ENCODE data around the gene SLCO2A1. TPM values are rescaled to one million over a fixed set of nuclear protein-coding genes. Genes with fewer than 3 reads are reported as not detected.

The SLCO2A1 gene
- polyA plus RNA-seq, 1 donor (not counting 4 experiments of a cell fraction or from before 2014, with no cell fraction given) = 0.80 TPM

DNA sequence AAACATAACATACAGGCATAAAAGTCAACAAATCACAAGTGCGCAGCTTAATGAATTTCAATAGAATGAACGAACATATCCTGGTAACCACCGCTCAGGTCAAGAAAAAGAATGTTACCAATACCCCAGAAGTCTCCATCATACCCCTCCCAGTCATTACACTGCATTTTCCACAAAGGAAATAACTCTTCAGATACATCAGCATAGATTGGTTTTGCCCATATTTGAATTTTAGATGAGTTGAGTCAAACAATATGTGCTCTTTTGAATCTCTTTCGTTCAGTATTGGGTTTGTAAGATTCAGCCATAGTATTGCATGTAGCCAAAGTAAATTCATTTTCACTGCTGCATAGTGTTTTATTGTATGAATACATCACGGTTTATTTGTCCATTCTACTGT is 127.9 kb downstream of the SLCO2A1 start:
- Histone ChIP-seq H3K36me3 (ENCODE audit: control insufficient read depth in 2 of 2, extremely low read depth in 1 of 2, insufficient read depth in 2 of 2, low read length in 2 of 2) (no peaks in the 10 kb centered on the region), H3K4me2 (ENCODE audit: control insufficient read depth, extremely low read depth, insufficient read depth, low read depth, low read length) (no peak overlapping the region), H3K9ac (ENCODE audit: control insufficient read depth, extremely low read depth, insufficient read depth, low read length) (no peak overlapping the region), H3K4me1 (ENCODE audit: control insufficient read depth, extremely low read depth, insufficient read depth, low read length) (no peaks in the 10 kb centered on the region), H3K27me3 (ENCODE audit: control insufficient read depth, extremely low read depth, insufficient read depth, low read length) (peaks cover 10% of the 10 kb centered on the region), H2AFZ (ENCODE audit: control insufficient read depth, low read length) (no peak overlapping the region), H4K20me1 (ENCODE audit: control insufficient read depth, extremely low read depth, insufficient read depth, low read length) (no peaks in the 10 kb centered on the region), H3K9me3 (ENCODE audit: control insufficient read depth, low read depth, low read length) (no peaks in the 10 kb centered on the region), H3K27ac (ENCODE audit: control insufficient read depth, insufficient read depth, low read length) (no peak overlapping the region), H3K4me3 (ENCODE audit: control insufficient read depth in 2 of 3, extremely low read depth in 1 of 3, insufficient read depth in 2 of 3, low read depth in 1 of 3, low read length in 3 of 3) (no peak overlapping the region), H3K9me1 (ENCODE audit: control insufficient read depth, extremely low read depth, insufficient read depth, low read length) (no peaks in the 10 kb centered on the region), H3K79me2 (ENCODE audit: control insufficient read depth, insufficient read depth, low read length) (no peaks in the 10 kb centered on the region)
- DNase-seq (ENCODE audit: low read depth, low spot score) (no peak), FAIRE-seq (no peak)
- no peak for TF ChIP-seq EZH2 (IDR thresholded peaks at IDR 0.05; ENCODE audit: low read length)
- TF ChIP-seq, protein P1, sequence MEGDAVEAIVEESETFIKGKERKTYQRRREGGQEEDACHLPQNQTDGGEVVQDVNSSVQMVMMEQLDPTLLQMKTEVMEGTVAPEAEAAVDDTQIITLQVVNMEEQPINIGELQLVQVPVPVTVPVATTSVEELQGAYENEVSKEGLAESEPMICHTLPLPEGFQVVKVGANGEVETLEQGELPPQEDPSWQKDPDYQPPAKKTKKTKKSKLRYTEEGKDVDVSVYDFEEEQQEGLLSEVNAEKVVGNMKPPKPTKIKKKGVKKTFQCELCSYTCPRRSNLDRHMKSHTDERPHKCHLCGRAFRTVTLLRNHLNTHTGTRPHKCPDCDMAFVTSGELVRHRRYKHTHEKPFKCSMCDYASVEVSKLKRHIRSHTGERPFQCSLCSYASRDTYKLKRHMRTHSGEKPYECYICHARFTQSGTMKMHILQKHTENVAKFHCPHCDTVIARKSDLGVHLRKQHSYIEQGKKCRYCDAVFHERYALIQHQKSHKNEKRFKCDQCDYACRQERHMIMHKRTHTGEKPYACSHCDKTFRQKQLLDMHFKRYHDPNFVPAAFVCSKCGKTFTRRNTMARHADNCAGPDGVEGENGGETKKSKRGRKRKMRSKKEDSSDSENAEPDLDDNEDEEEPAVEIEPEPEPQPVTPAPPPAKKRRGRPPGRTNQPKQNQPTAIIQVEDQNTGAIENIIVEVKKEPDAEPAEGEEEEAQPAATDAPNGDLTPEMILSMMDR (optimal IDR thresholded peaks at IDR 0.05 in 1 of 3, IDR thresholded peaks at IDR 0.05 in 1 of 3, conservative IDR thresholded peaks at IDR 0.05 in 1 of 3; ENCODE audit: extremely low read depth in 1 of 3, insufficient read depth in 2 of 3, low read length in 3 of 3) = no peak
- dilution Hi-C loops (cut with MboI; ENCODE audit: extremely low pct_ligation_motif_present, low sequenced_read_pairs) = no loop called here

DNA sequence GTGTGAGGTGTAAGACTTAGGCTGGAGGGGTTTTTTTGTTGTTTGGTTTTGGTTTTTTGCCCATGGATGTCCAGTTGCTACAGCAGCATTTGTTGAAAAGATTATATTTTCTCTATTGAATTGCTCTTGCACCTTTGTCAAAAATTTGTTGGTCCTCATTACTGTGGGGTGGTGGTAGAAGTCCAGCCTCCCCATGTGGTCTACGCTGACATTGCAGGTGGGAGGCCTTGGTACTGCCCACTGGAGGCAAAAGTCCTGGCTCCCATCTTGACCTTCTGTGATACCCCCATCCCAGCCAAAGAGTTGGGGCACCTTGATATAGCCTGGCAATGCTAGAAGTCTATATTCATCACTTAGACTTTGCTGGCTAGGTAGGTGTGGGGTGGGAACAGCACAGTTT is 128.6 kb downstream of the SLCO2A1 start:
- DNase-seq (ENCODE audit: low read depth, low spot score) (no peak), FAIRE-seq (no peak)
- Histone ChIP-seq H2AFZ (ENCODE audit: control insufficient read depth, low read length) (no peak overlapping the region), H3K27ac (ENCODE audit: control insufficient read depth, insufficient read depth, low read length) (no peak overlapping the region), H3K4me3 (ENCODE audit: control insufficient read depth in 2 of 3, extremely low read depth in 1 of 3, insufficient read depth in 2 of 3, low read depth in 1 of 3, low read length in 3 of 3) (no peak overlapping the region), H3K4me2 (ENCODE audit: control insufficient read depth, extremely low read depth, insufficient read depth, low read depth, low read length) (no peak overlapping the region), H3K27me3 (ENCODE audit: control insufficient read depth, extremely low read depth, insufficient read depth, low read length) (peaks cover 17% of the 10 kb centered on the region), H3K9me3 (ENCODE audit: control insufficient read depth, low read depth, low read length) (no peaks in the 10 kb centered on the region), H4K20me1 (ENCODE audit: control insufficient read depth, extremely low read depth, insufficient read depth, low read length) (no peaks in the 10 kb centered on the region), H3K9ac (ENCODE audit: control insufficient read depth, extremely low read depth, insufficient read depth, low read length) (no peak overlapping the region), H3K4me1 (ENCODE audit: control insufficient read depth, extremely low read depth, insufficient read depth, low read length) (no peaks in the 10 kb centered on the region), H3K9me1 (ENCODE audit: control insufficient read depth, extremely low read depth, insufficient read depth, low read length) (no peaks in the 10 kb centered on the region), H3K36me3 (ENCODE audit: control insufficient read depth in 2 of 2, extremely low read depth in 1 of 2, insufficient read depth in 2 of 2, low read length in 2 of 2) (no peaks in the 10 kb centered on the region), H3K79me2 (ENCODE audit: control insufficient read depth, insufficient read depth, low read length) (no peaks in the 10 kb centered on the region)
- no peak for TF ChIP-seq EZH2 (IDR thresholded peaks at IDR 0.05; ENCODE audit: low read length)
- TF ChIP-seq, protein P1 (optimal IDR thresholded peaks at IDR 0.05 in 1 of 3, IDR thresholded peaks at IDR 0.05 in 1 of 3, conservative IDR thresholded peaks at IDR 0.05 in 1 of 3; ENCODE audit: extremely low read depth in 1 of 3, insufficient read depth in 2 of 3, low read length in 3 of 3) = peak in 1 of 3 experiments; percentile 5
- dilution Hi-C loops (cut with MboI; ENCODE audit: extremely low pct_ligation_motif_present, low sequenced_read_pairs) = no loop called here

All from keratinocyte (primary cell).